Measurements from ENCODE around the gene CLEC5A.

CLEC5A gene

GRCh38 chr7:141946796-141947195 is at the start of gene CLEC5A:
Gene CLEC5A, minus strand, starts transcription at chr7:141946974. Its CDS starts 682 bp downstream, at chr7:141946292.
- Histone ChIP-seq H3K9me2 (replicated peaks; ENCODE audit: low read depth, low read length) (no peaks in the 10 kb centered on the region), H3K36me3 (ENCODE audit: insufficient read depth, low read length) (no peaks in the 10 kb centered on the region), H3K27me3 (ENCODE audit: insufficient read depth, low read length, poor library complexity, severe bottlenecking) (no peaks in the 10 kb centered on the region), H2AFZ (ENCODE audit: low read length) (no peak within 1 kb of the TSS), H3F3A (ENCODE audit: low read depth) (no peaks in the 10 kb centered on the region), H3K79me2 (ENCODE audit: insufficient read depth, low read length) (no peaks in the 10 kb centered on the region), H3K9me3 (ENCODE audit: insufficient read depth, low read depth, low read length) (no peaks in the 10 kb centered on the region), H4K20me1 (ENCODE audit: insufficient read depth, low read length, poor library complexity, severe bottlenecking) (no peaks in the 10 kb centered on the region), H3K4me1 (ENCODE audit: insufficient read depth, low read length, poor library complexity, severe bottlenecking) (no peaks in the 10 kb centered on the region), H3K9ac (ENCODE audit: low read depth, low read length, poor library complexity, severe bottlenecking) (no peak within 1 kb of the TSS), H3K4me3 (ENCODE audit: low read length, poor library complexity, severe bottlenecking) (no peak within 1 kb of the TSS), H3K4me2 (ENCODE audit: low read depth, low read length, poor library complexity, severe bottlenecking) (no peak within 1 kb of the TSS)
- TF ChIP-seq EZH2phosphoT487 (IDR thresholded peaks at IDR 0.05; ENCODE audit: borderline replicate concordance) (no peak), CTCF (conservative IDR thresholded peaks at IDR 0.05; ENCODE audit: low read length) (no peak)

GRCh38 chr7:141993354-141993753 is 46.6 kb upstream of the CLEC5A start:
- Histone ChIP-seq H3K4me1 (ENCODE audit: insufficient read depth, low read length, poor library complexity, severe bottlenecking) (peaks cover 7% of the 10 kb centered on the region), H3K79me2 (ENCODE audit: insufficient read depth, low read length) (no peaks in the 10 kb centered on the region), H3K9ac (ENCODE audit: low read depth, low read length, poor library complexity, severe bottlenecking) (no peak overlapping the region), H3K9me3 (ENCODE audit: insufficient read depth, low read depth, low read length) (no peaks in the 10 kb centered on the region), H3K36me3 (ENCODE audit: insufficient read depth, low read length) (no peaks in the 10 kb centered on the region), H2AFZ (ENCODE audit: low read length) (no peak overlapping the region), H3F3A (ENCODE audit: low read depth) (no peaks in the 10 kb centered on the region), H3K9me2 (replicated peaks; ENCODE audit: low read depth, low read length) (no peaks in the 10 kb centered on the region), H3K4me2 (ENCODE audit: low read depth, low read length, poor library complexity, severe bottlenecking) (no peak overlapping the region), H3K27me3 (ENCODE audit: insufficient read depth, low read length, poor library complexity, severe bottlenecking) (no peaks in the 10 kb centered on the region), H4K20me1 (ENCODE audit: insufficient read depth, low read length, poor library complexity, severe bottlenecking) (no peaks in the 10 kb centered on the region), H3K4me3 (ENCODE audit: low read length, poor library complexity, severe bottlenecking) (no peak overlapping the region)
- TF ChIP-seq EZH2phosphoT487 (IDR thresholded peaks at IDR 0.05; ENCODE audit: borderline replicate concordance) (no peak), CTCF (conservative IDR thresholded peaks at IDR 0.05; ENCODE audit: low read length) (no peak)

GRCh38 chr7:141992688-141993087 is 45.9 kb upstream of the CLEC5A start:
- Histone ChIP-seq H3K9ac (ENCODE audit: low read depth, low read length, poor library complexity, severe bottlenecking) (no peak overlapping the region), H3K79me2 (ENCODE audit: insufficient read depth, low read length) (no peaks in the 10 kb centered on the region), H2AFZ (ENCODE audit: low read length) (no peak overlapping the region), H4K20me1 (ENCODE audit: insufficient read depth, low read length, poor library complexity, severe bottlenecking) (no peaks in the 10 kb centered on the region), H3F3A (ENCODE audit: low read depth) (no peaks in the 10 kb centered on the region), H3K9me2 (replicated peaks; ENCODE audit: low read depth, low read length) (no peaks in the 10 kb centered on the region), H3K27me3 (ENCODE audit: insufficient read depth, low read length, poor library complexity, severe bottlenecking) (no peaks in the 10 kb centered on the region), H3K4me3 (ENCODE audit: low read length, poor library complexity, severe bottlenecking) (no peak overlapping the region), H3K36me3 (ENCODE audit: insufficient read depth, low read length) (no peaks in the 10 kb centered on the region), H3K4me2 (ENCODE audit: low read depth, low read length, poor library complexity, severe bottlenecking) (no peak overlapping the region), H3K9me3 (ENCODE audit: insufficient read depth, low read depth, low read length) (no peaks in the 10 kb centered on the region), H3K4me1 (ENCODE audit: insufficient read depth, low read length, poor library complexity, severe bottlenecking) (peaks cover 7% of the 10 kb centered on the region)
- TF ChIP-seq CTCF (conservative IDR thresholded peaks at IDR 0.05; ENCODE audit: low read length): no peak
- no peak for TF ChIP-seq EZH2phosphoT487 (IDR thresholded peaks at IDR 0.05; ENCODE audit: borderline replicate concordance)

Measured in Loucy (cell line).